CD4-positive, alpha-beta T cell treated with Interleukin-6 at 100 ng/mL for 8 hours (primary cell): ENCODE results near the gene CIRBP.
"Not testable (repeated sequence)": the region's sequence is repeated elsewhere in the genome, so short reads cannot be mapped to it uniquely, and the experiment has no call there.

Experiments
- DNase-seq: peaks from one replicate; pipeline ENCODE4 v3.0.0-alpha.2; 2020; ENCODE audit warnings: mixed read lengths, low spot score

CIRBP gene

DNA sequence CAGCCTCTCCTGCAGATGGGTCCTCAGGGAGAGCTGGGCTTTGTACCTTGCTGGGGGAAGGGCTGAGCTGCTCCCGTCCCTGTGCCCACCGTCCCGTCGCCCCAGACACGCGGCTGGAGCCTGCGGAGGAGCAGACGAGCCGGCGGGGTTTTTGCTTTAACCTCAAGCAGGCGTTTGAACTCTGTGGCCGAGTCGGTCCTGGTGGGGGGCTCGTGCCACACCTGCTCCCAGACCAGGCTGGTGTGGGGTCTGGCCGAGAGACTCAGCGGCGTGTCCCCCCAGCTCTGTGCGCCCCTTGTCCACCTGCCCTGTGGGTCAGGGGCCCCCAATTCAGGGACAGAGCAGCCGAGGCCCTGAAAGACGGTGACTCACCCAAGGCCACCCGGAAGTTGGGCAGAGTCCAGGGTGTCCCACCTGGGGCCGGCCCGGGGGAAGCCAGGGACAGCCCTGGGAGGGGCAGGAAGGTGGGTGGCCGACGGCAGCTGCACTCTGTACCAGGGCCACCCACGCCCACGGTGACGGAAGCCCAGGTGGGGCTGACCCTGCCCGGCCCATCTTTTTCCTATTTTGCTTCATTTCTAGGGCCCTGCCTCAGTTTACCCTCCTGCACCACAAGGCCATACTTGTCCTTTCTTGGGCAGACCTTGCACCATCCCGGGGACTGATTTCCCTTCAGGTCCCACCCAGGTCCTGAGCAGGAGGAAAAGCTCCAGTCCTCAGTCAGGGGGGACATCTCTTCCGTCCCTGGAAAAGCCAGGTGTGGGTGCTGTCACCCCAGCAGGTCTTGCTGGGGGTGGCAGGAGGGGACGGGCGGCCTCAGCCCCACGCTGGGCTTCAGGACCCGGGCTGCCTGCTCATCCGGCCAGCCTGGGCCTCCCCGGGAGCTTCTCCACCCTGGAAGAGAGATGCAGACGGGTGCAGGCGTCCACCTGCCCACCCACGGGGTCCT, 21.8 kb downstream of the CIRBP start:
- no peak for DNase-seq

- DNase-seq = no peak
Measured at GRCh38 chr19:1291761-1292418, 22.8 kb downstream of the CIRBP start.

DNA sequence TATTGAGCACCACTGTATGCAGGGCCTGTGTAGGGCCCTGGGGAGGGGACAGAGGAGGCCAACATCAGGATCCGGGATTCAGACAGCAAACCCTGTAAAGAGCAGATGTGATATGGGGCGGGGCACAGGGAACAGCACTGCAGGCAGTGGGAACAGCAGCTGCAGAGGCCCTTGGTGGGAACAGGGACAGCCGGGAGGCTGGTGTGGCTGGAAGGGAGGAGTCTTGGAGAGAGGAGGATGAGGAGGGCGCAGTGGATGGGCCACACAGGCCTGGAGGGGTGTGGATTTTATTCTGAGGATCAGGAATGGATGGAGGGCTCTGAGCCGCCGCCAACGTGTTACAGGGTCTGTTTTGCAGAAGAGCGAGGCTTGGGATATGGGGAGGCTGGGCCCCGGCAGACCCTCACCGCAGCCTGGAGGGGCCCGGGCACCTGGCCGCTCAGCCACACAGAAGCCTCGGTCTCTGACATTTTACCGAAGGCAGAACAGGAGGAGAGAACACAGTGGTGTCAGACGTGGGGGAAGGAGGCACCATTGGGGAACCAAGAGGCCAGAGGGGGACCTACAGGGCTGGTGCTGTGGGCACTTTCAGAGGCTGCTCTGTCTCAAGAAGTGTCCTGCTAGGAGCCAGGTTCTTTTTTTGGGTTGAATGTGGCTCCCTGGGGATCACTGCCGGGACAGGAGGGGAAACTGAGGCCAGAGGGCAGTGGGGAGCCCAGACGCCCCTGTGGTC, 23.5 kb downstream of the CIRBP start:
- DNase-seq = no peak

GRCh38 chr19:1293782-1294604, 24.9 kb downstream of the CIRBP start:
- DNase-seq = no peak

DNA sequence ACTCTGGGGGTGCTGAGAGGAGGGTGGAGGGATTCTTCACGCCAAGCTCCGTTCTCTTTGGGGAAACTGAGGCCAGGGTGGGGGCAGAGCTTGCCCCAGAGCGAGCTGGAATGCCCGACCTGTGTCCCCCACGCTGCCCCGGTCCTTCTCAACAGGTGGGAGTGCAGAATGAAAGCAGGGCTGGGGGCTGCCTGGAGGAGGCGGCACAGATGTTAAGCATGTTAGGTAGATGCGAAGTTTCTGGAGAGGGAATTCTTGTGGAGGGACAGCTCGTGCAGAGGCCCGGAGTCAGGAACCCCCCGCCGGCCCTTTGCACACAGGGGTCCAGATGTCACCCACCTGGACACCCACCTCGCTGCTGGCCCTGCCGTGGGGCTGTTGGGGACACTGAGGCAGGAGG, 25.6 kb downstream of the CIRBP start:
- no peak for DNase-seq

DNA sequence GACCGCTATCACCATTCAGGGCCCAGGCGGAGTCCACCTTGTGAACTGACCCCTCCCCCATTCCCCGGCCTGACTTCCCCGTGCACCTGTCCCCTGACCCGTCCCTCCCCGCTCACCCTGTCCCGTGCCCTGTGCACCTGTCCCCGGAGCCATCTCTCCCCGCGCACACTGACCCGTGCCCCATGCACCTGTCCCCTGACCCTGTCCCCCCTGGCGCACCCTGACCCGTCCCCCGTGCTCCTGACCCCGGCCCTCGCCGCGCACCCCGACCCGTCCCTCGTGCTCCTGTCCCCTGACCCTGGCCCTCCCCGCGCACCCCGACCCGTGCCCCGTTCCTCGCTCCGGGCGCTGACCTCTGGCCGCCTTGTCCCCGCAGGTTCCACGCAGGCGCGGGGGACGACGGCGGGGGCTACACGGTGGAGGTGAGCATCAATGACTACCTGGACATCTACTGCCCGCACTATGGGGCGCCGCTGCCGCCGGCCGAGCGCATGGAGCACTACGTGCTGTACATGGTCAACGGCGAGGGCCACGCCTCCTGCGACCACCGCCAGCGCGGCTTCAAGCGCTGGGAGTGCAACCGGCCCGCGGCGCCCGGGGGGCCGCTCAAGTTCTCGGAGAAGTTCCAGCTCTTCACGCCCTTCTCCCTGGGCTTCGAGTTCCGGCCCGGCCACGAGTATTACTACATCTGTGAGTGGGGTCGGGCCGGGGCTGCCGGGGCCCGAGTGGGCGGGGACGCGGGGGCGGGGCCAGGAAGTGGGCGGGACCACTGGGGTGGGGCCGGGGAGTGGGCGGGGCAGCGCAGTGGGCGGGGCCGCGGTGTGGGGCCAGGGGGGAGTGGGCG, 26.3 kb downstream of the CIRBP start:
- no peak for DNase-seq

GRCh38 chr19:1296078-1296477, 26.9 kb downstream of the CIRBP start:
- no peak for DNase-seq

- no peak for DNase-seq
Measured at GRCh38 chr19:1296575-1297271, 27.6 kb downstream of the CIRBP start.

GRCh38 chr19:1298235-1298634, 29.1 kb downstream of the CIRBP start:
- no peak for DNase-seq

- DNase-seq = no peak
Measured at GRCh38 chr19:1299801-1300200, 30.7 kb downstream of the CIRBP start.

GRCh38 chr19:1300744-1301490, 31.8 kb downstream of the CIRBP start:
- DNase-seq = no peak

DNA sequence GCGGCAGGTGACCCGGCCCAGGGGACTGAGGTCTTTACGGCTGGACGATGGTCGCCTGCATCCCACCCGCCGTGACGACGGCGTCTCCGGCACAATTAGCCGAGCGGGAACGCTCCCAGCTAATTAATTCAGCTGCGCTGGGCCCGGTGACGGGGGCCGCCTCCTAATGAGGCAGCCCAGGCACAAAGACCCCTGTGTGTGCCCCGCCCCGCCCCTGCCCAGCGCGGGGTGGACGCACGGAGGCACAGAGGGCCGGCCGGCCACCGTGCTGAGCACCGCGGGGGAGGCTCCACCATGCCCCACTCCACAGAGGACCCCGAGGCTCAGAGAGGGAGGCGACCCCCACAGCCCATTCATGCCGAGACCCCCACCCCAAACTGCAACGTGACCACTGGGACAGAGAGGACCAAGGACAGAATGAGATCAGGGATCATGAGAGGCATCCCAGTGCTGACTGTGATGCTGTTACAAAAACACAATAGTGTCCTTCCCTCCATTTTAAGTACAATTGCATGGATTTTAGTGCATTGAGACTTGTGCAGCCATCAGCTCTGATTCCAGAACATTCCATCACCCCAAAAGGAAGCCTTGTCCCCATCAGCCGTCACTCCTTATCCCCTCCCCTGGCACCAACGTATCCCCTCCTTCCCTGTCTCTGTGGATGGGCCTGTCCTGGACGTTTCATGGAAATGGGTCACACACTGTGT, 33.6 kb downstream of the CIRBP start:
- DNase-seq = no peak

- no peak for DNase-seq
Measured at GRCh38 chr19:1304197-1304924, 35.2 kb downstream of the CIRBP start.

GRCh38 chr19:1305354-1305753, 36.2 kb downstream of the CIRBP start:
- DNase-seq = not testable (repeated sequence)

DNA sequence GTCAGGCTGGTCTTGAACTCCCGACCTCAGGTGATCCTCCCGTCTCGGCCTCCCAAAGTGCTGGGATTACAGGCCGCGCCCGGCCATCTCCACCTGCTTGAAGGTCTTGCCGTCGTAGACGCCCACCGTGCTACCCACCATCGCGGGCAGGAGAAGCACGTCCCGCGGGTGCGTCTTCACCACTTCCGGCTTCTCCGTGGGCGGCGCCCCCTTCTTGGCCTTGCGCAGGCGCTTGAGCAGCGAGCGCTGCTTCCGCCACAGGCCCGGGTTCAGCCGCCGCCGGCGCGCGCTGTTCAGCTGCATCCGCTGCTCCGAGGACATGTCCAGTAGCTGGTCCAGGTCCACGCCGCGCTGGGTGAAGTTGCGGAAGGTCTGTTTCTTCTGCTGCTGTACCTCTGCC, 38.2 kb downstream of the CIRBP start:
- no peak for DNase-seq

DNA sequence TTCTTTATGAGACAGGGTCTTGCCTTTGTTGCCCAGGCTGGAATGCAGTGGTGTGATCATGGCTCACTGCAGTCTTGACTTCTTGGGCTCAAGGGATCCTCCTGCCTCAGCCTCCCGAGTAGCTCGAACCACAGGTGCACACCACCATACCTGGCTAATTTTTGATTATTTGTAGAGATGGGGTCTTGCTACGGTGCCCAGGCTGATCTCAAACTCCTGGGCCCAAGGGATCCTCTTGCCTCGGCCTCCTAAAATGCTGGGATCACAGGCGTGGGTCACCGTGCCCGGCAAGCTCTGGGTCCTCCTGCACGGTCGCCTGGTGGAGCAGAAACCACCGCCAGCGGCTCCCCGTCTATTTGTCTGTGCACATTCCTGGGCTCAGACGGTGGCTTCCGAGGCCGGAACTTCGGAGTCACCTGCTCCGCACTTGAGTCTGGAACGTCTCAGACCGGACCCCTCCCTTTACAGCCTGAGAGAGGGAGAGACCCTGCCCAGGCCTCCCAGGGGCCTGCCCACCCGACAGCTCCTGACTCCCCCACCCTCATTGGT, 38.7 kb downstream of the CIRBP start:
- no peak for DNase-seq

- DNase-seq = no peak
Measured at GRCh38 chr19:1308718-1309117, 39.6 kb downstream of the CIRBP start.
